ENCODE results near the gene FLG. TPM values are rescaled to one million over a fixed set of nuclear protein-coding genes. Genes with fewer than 3 reads are reported as not detected.
"Not testable (repeated sequence)": the region's sequence is repeated elsewhere in the genome, so short reads cannot be mapped to it uniquely, and the experiment has no call there.

FLG gene
- total RNA-seq, 1 donor from 2014 or later: not detected

- H3K27me3 Mint-ChIP-seq (ENCODE audit: unreplicated experiment): no peaks in the 10 kb centered on the region
- H3K4me3 Mint-ChIP-seq (ENCODE audit: unreplicated experiment): no peak overlapping the region
- no peak overlapping the region for H3K27ac Mint-ChIP-seq (ENCODE audit: unreplicated experiment)
- TF ChIP-seq CTCF (IDR thresholded peaks at IDR 0.05; ENCODE audit: unreplicated experiment): no peak
- no peak for DNase-seq (ENCODE audit: low spot score)
- no peaks in the 10 kb centered on the region for H3K36me3 Mint-ChIP-seq (ENCODE audit: low read depth, unreplicated experiment)
- no peaks in the 10 kb centered on the region for H3K9me3 Mint-ChIP-seq (ENCODE audit: unreplicated experiment)
- no peaks in the 10 kb centered on the region for H3K4me1 Mint-ChIP-seq (ENCODE audit: unreplicated experiment)
Observed at GRCh38 chr1:152343006-152343405, 18.0 kb upstream of the FLG start.

- H3K9me3 Mint-ChIP-seq (ENCODE audit: unreplicated experiment): no peaks in the 10 kb centered on the region
- no peaks in the 10 kb centered on the region for H3K27me3 Mint-ChIP-seq (ENCODE audit: unreplicated experiment)
- no peak overlapping the region for H3K4me3 Mint-ChIP-seq (ENCODE audit: unreplicated experiment)
- no peak overlapping the region for H3K27ac Mint-ChIP-seq (ENCODE audit: unreplicated experiment)
- no peaks in the 10 kb centered on the region for H3K4me1 Mint-ChIP-seq (ENCODE audit: unreplicated experiment)
- no peak for DNase-seq (ENCODE audit: low spot score)
- no peaks in the 10 kb centered on the region for H3K36me3 Mint-ChIP-seq (ENCODE audit: low read depth, unreplicated experiment)
- TF ChIP-seq CTCF (IDR thresholded peaks at IDR 0.05; ENCODE audit: unreplicated experiment): no peak
Observed at GRCh38 chr1:152335399-152335798, 10.4 kb upstream of the FLG start.

- Mint-ChIP-seq H3K4me1 (ENCODE audit: unreplicated experiment) (no peaks in the 10 kb centered on the region), H3K9me3 (ENCODE audit: unreplicated experiment) (no peaks in the 10 kb centered on the region), H3K27ac (ENCODE audit: unreplicated experiment) (no peak overlapping the region)
Observed at GRCh38 chr1:152328801-152329391, 3.9 kb upstream of the FLG start.

GRCh38 chr1:152313970-152314369, 11.1 kb downstream of the FLG start:
- Mint-ChIP-seq H3K27me3 (ENCODE audit: unreplicated experiment) (peaks cover 31% of the 10 kb centered on the region), H3K4me1 (ENCODE audit: unreplicated experiment) (no peaks in the 10 kb centered on the region), H3K9me3 (ENCODE audit: unreplicated experiment) (peaks cover 9% of the 10 kb centered on the region), H3K27ac (ENCODE audit: unreplicated experiment) (no peak overlapping the region), H3K36me3 (ENCODE audit: low read depth, unreplicated experiment) (peaks cover 49% of the 10 kb centered on the region), H3K4me3 (ENCODE audit: unreplicated experiment) (peak overlapping the region; percentile 26)
- DNase-seq (ENCODE audit: low spot score): no peak
- no peak for TF ChIP-seq CTCF (IDR thresholded peaks at IDR 0.05; ENCODE audit: unreplicated experiment)

More at GRCh38 chr1:152328801-152329391, 3.9 kb upstream of the FLG start:
- Mint-ChIP-seq H3K36me3 (ENCODE audit: low read depth, unreplicated experiment) (no peaks in the 10 kb centered on the region), H3K4me3 (ENCODE audit: unreplicated experiment) (no peak overlapping the region), H3K27me3 (ENCODE audit: unreplicated experiment) (no peaks in the 10 kb centered on the region)
- no peak for TF ChIP-seq CTCF (IDR thresholded peaks at IDR 0.05; ENCODE audit: unreplicated experiment)
- no peak for DNase-seq (ENCODE audit: low spot score)

- H3K4me1 Mint-ChIP-seq (ENCODE audit: unreplicated experiment): no peaks in the 10 kb centered on the region
- no peak for DNase-seq (ENCODE audit: low spot score)
- no peak overlapping the region for H3K4me3 Mint-ChIP-seq (ENCODE audit: unreplicated experiment)
- peaks cover 37% of the 10 kb centered on the region for H3K27me3 Mint-ChIP-seq (ENCODE audit: unreplicated experiment)
- H3K27ac Mint-ChIP-seq (ENCODE audit: unreplicated experiment): no peak overlapping the region
- peaks cover 11% of the 10 kb centered on the region for H3K9me3 Mint-ChIP-seq (ENCODE audit: unreplicated experiment)
- TF ChIP-seq CTCF (IDR thresholded peaks at IDR 0.05; ENCODE audit: unreplicated experiment): no peak
- peaks cover 55% of the 10 kb centered on the region for H3K36me3 Mint-ChIP-seq (ENCODE audit: low read depth, unreplicated experiment)
Observed at GRCh38 chr1:152313319-152313801, 11.7 kb downstream of the FLG start.

GRCh38 chr1:152312169-152312568, 12.9 kb downstream of the FLG start:
- peak overlapping the region; percentile 70 for H3K4me3 Mint-ChIP-seq (ENCODE audit: unreplicated experiment)

More at GRCh38 chr1:152312169-152312568, 12.9 kb downstream of the FLG start:
- peaks cover 46% of the 10 kb centered on the region for H3K27me3 Mint-ChIP-seq (ENCODE audit: unreplicated experiment)
- peaks cover 14% of the 10 kb centered on the region for H3K9me3 Mint-ChIP-seq (ENCODE audit: unreplicated experiment)
- peaks cover 61% of the 10 kb centered on the region for H3K36me3 Mint-ChIP-seq (ENCODE audit: low read depth, unreplicated experiment)
- H3K27ac Mint-ChIP-seq (ENCODE audit: unreplicated experiment); H3K4me1 Mint-ChIP-seq (ENCODE audit: unreplicated experiment); DNase-seq (ENCODE audit: low spot score): not testable (repeated sequence)
